ENCODE measurements around the gene PRPF40B. TPM values are rescaled to one million over a fixed set of nuclear protein-coding genes. Genes with fewer than 3 reads are reported as not detected.

Gene PRPF40B
- total RNA-seq, 1 experiment from 2014 or later = 27.5 TPM

GRCh38 chr12:49585477-49586459, 37.6 kb upstream of the PRPF40B start:
- Histone ChIP-seq H3K9me3 (ENCODE audit: insufficient read depth, low read depth) (no peaks in the 10 kb centered on the region), H3K79me2 (ENCODE audit: low read depth) (0 out of 2 replicates have a peak, but pooled peaks cover 4% of the 10 kb centered on the region), H3K27me3 (ENCODE audit: insufficient read depth, low read depth) (no peaks in the 10 kb centered on the region), H3F3A (ENCODE audit: insufficient read depth, low read depth) (peaks cover 5% of the 10 kb centered on the region; the same call in 1 of the 2 replicates), H3K36me3 (ENCODE audit: low read depth) (no peaks in the 10 kb centered on the region), H2AFZ (no peak overlapping the region), H3K27ac (no peak overlapping the region), H3K4me2 (no peak overlapping the region), H4K20me1 (ENCODE audit: insufficient read depth) (peaks cover 6% of the 10 kb centered on the region; the same call in 1 of the 2 replicates), H3K9me2 (ENCODE audit: insufficient read depth) (no peaks in the 10 kb centered on the region), H3K4me3 (no peak overlapping the region), H3K4me1 (replicated peaks; ENCODE audit: insufficient read depth) (no peaks in the 10 kb centered on the region)
- CTCF ChIA-PET = no interaction called here
- no peak for TF ChIP-seq EZH2 (IDR thresholded peaks at IDR 0.05; ENCODE audit: low read depth)
- TF ChIP-seq, protein P1, sequence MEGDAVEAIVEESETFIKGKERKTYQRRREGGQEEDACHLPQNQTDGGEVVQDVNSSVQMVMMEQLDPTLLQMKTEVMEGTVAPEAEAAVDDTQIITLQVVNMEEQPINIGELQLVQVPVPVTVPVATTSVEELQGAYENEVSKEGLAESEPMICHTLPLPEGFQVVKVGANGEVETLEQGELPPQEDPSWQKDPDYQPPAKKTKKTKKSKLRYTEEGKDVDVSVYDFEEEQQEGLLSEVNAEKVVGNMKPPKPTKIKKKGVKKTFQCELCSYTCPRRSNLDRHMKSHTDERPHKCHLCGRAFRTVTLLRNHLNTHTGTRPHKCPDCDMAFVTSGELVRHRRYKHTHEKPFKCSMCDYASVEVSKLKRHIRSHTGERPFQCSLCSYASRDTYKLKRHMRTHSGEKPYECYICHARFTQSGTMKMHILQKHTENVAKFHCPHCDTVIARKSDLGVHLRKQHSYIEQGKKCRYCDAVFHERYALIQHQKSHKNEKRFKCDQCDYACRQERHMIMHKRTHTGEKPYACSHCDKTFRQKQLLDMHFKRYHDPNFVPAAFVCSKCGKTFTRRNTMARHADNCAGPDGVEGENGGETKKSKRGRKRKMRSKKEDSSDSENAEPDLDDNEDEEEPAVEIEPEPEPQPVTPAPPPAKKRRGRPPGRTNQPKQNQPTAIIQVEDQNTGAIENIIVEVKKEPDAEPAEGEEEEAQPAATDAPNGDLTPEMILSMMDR (conservative IDR thresholded peaks at IDR 0.05) = no peak
- BruUV-seq (replicated peaks) = no TSS peak
- POLR2A ChIA-PET (ENCODE audit: unreplicated experiment) = no interaction called here
- DNase-seq = no peak
- intact Hi-C loops (cut with micrococcal nuclease; ENCODE audit: unreplicated experiment) = no loop called here

GRCh38 chr12:49587174-49587908, 36.0 kb upstream of the PRPF40B start:
- 0 out of 2 replicates have a peak, but pooled peaks cover under 1% of the 10 kb centered on the region for H3K79me2 ChIP-seq (ENCODE audit: low read depth)
- H3F3A ChIP-seq (ENCODE audit: insufficient read depth, low read depth) = 0 out of 2 replicates have a peak, but pooled peaks cover under 1% of the 10 kb centered on the region
- no peaks in the 10 kb centered on the region for H3K36me3 ChIP-seq (ENCODE audit: low read depth)
- BruUV-seq (replicated peaks) = no TSS peak
- ChIA-PET POLR2A (ENCODE audit: unreplicated experiment) (no interaction called here), CTCF (no interaction called here)
- H3K4me1 ChIP-seq (replicated peaks; ENCODE audit: insufficient read depth) = no peaks in the 10 kb centered on the region
- H4K20me1 ChIP-seq (ENCODE audit: insufficient read depth) = no peaks in the 10 kb centered on the region
- H3K4me3 ChIP-seq = no peak overlapping the region
- no peak overlapping the region for H2AFZ ChIP-seq
- TF ChIP-seq EZH2 (IDR thresholded peaks at IDR 0.05; ENCODE audit: low read depth) = no peak
- TF ChIP-seq, protein P1 (conservative IDR thresholded peaks at IDR 0.05) = no peak
- no peak overlapping the region for H3K4me2 ChIP-seq
- intact Hi-C loops (cut with micrococcal nuclease; ENCODE audit: unreplicated experiment) = no loop called here
- no peaks in the 10 kb centered on the region for H3K9me2 ChIP-seq (ENCODE audit: insufficient read depth)
- no peaks in the 10 kb centered on the region for H3K27me3 ChIP-seq (ENCODE audit: insufficient read depth, low read depth)
- no peak overlapping the region for H3K27ac ChIP-seq
- DNase-seq = no peak
- no peaks in the 10 kb centered on the region for H3K9me3 ChIP-seq (ENCODE audit: insufficient read depth, low read depth)

DNA sequence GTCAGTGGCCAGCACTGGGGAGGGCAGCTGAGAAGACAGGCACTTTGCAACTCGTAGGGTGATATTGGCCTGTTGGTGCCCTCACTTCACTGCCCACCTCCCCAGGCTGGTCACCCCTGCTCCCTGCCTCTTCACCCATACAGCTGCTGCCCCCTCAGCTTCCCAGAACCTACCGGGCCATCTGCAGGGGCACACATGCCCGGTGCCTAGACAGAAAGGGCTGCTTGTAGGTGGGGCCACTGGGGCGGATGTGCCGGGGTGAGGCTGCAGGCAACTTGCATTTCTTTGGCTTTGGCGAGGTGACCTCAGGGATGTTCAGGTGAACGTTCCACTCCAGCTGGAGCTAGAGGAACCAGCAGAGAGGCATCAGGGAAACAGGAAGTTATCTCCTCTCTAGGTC, 35.1 kb upstream of the PRPF40B start:
- TF ChIP-seq, protein P1 (conservative IDR thresholded peaks at IDR 0.05) = no peak
- Histone ChIP-seq H3K9me3 (ENCODE audit: insufficient read depth, low read depth) (no peaks in the 10 kb centered on the region), H3F3A (ENCODE audit: insufficient read depth, low read depth) (no peaks in the 10 kb centered on the region), H3K27ac (no peak overlapping the region), H2AFZ (no peak overlapping the region), H3K79me2 (ENCODE audit: low read depth) (no peaks in the 10 kb centered on the region), H3K4me1 (replicated peaks; ENCODE audit: insufficient read depth) (no peaks in the 10 kb centered on the region), H3K36me3 (ENCODE audit: low read depth) (no peaks in the 10 kb centered on the region), H3K9me2 (ENCODE audit: insufficient read depth) (no peaks in the 10 kb centered on the region), H3K4me2 (no peak overlapping the region), H3K4me3 (no peak overlapping the region), H4K20me1 (ENCODE audit: insufficient read depth) (no peaks in the 10 kb centered on the region), H3K27me3 (ENCODE audit: insufficient read depth, low read depth) (no peaks in the 10 kb centered on the region)
- BruUV-seq (replicated peaks) = no TSS peak
- no peak for DNase-seq
- ChIA-PET POLR2A (ENCODE audit: unreplicated experiment) (no interaction called here), CTCF (no interaction called here)
- intact Hi-C loops (cut with micrococcal nuclease; ENCODE audit: unreplicated experiment) = no loop called here
